GM10248 (cell line): ENCODE data around the gene LAMB4.

ENCODE experiments used
- CTCF ChIA-PET: fragments of 300-600 bp; sonication (Branson Sonifier 250); formaldehyde crosslinking; extraction: SDS; loops from one replicate; lab custom pipeline; 2021; ENCODE audit warnings: antibody characterized with exemption; lab: Yijun Ruan, JAX
- POLR2A ChIA-PET: fragments of 350-650 bp; sonication (Branson Sonifier 250); formaldehyde crosslinking; extraction: SDS; loops from one replicate; lab custom pipeline; 2020; ENCODE audit warnings: antibody characterized with exemption; lab: Yijun Ruan, JAX
- DNase-seq: peaks from one replicate; pipeline ENCODE4 v3.0.0; 2012; ENCODE audit errors: extremely low spot score
- CTCF ChIP-seq: IDR thresholded peaks from 2 replicates; pipeline ENCODE4 v1.5.1; 2012; ENCODE audit warnings: mild to moderate bottlenecking, low read depth; ENCODE audit errors: extremely low read depth, missing control alignments, control extremely low read depth

Gene LAMB4

GRCh38 chr7:108055611-108056021 lies 74.5 kb downstream of the LAMB4 start:
- no peak for DNase-seq
- ChIA-PET POLR2A (interaction anchor here (0.6 kb wide), 1 partner anchor 546 kb away, joined by 6 read pairs; no protein-coding TSS in a partner anchor), CTCF (no interaction called here)
- no peak for TF ChIP-seq CTCF

GRCh38 chr7:108054537-108054936 lies 75.6 kb downstream of the LAMB4 start:
- DNase-seq: no peak
- ChIA-PET POLR2A (no interaction called here), CTCF (interaction anchor here (1.6 kb wide), 1 partner anchor 36 kb away, joined by 3 read pairs; no protein-coding TSS in a partner anchor)
- TF ChIP-seq CTCF: no peak

- POLR2A ChIA-PET: no interaction called here
- no peak for DNase-seq
- CTCF ChIA-PET: interaction anchor here (1.6 kb wide), 1 partner anchor 35 kb away, joined by 3 read pairs; no protein-coding TSS in a partner anchor
- TF ChIP-seq CTCF: no peak
Measured at GRCh38 chr7:108053250-108053649, 76.9 kb downstream of the LAMB4 start.

- ChIA-PET CTCF (interaction anchor here (1.2 kb wide), 1 partner anchor 10 kb away, joined by 3 read pairs; no protein-coding TSS in a partner anchor), POLR2A (no interaction called here)
- no peak for TF ChIP-seq CTCF
- no peak for DNase-seq
Measured at GRCh38 chr7:108051454-108051853, 78.7 kb downstream of the LAMB4 start.

GRCh38 chr7:108049962-108050361 lies 80.2 kb downstream of the LAMB4 start:
- CTCF ChIA-PET: interaction anchor here (2.0 kb wide), 1 partner anchor 11 kb away, joined by 5 read pairs; no protein-coding TSS in a partner anchor
- no peak for TF ChIP-seq CTCF
- POLR2A ChIA-PET: no interaction called here
- no peak for DNase-seq

GRCh38 chr7:108048422-108048821 lies 81.7 kb downstream of the LAMB4 start:
- CTCF ChIA-PET: interaction anchor here (2.0 kb wide), 1 partner anchor 9 kb away, joined by 5 read pairs; no protein-coding TSS in a partner anchor
- DNase-seq: no peak
- TF ChIP-seq CTCF: no peak
- POLR2A ChIA-PET: no interaction called here
